ENCODE data around the gene SSX7.
"Not testable (repeated sequence)": the region's sequence is repeated elsewhere in the genome, so short reads cannot be mapped to it uniquely, and the experiment has no call there.

Gene SSX7, protein sequence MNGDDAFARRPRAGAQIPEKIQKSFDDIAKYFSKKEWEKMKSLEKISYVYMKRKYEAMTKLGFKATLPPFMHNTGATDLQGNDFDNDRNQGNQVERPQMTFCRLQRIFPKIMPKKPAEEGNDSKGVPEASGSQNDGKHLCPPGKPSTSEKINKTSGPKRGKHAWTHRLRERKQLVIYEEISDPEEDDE

DNA sequence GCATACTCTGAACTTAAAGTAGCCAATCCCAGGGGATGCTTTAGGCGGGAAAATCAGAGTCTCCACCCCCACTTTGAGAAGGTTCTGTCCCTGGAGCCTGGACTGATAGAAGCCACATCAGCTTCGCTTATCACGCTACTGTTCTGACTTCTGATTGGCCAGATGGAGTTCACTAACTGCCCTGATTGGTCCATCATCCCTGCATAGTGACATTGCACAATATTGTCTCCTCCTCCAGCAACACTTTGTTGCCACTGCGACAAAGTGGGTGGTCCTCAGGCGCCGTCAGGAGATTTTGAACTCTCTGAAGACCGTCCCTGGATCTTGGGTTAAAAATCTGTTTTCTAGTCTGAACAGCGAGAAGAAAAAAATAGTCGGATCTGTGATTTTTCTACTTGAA, at the start of gene SSX7:
Gene SSX7 (minus strand): TSS at position 101 of the 400 bp plus-strand sequence. CDS start 1,428 bp downstream, outside the sequence.
- not testable (repeated sequence) for DNase-seq (ENCODE audit: low read depth); H3K4me1 ChIP-seq (ENCODE audit: control insufficient read depth, insufficient read depth, low read length); H3K27me3 ChIP-seq (replicated peaks; ENCODE audit: control insufficient read depth, insufficient read depth, low read length); H3K4me3 ChIP-seq (ENCODE audit: low read length); H3K9ac ChIP-seq (ENCODE audit: low read length); H3K36me3 ChIP-seq (ENCODE audit: control insufficient read depth, insufficient read depth, low read length, severe bottlenecking); H3K9me3 ChIP-seq (ENCODE audit: control insufficient read depth, low read length)

DNA sequence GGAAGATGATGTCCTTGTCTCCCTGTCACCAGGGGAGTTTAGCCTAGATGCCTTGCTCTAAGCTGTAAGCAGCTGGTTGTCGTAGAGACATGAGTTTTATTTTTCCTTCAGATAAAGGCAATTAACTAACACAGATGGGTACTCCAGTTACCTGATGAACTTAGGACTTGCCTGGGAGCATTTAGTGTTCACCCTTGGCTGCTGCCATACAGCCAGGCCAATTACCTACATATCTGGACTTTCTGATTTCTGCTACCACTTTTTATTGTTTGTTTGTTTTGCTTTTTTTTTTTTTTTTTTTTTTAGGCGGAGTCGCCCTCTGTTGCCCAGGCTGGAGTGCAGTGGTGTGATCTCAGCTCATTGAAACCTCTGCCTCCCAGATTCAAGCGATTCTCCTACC, 37.3 kb upstream of the SSX7 start:
- DNase-seq (ENCODE audit: low read depth); H3K27me3 ChIP-seq (replicated peaks; ENCODE audit: control insufficient read depth, insufficient read depth, low read length); H3K9ac ChIP-seq (ENCODE audit: low read length); H3K36me3 ChIP-seq (ENCODE audit: control insufficient read depth, insufficient read depth, low read length, severe bottlenecking); H3K9me3 ChIP-seq (ENCODE audit: control insufficient read depth, low read length); H3K4me3 ChIP-seq (ENCODE audit: low read length); H3K4me1 ChIP-seq (ENCODE audit: control insufficient read depth, insufficient read depth, low read length): not testable (repeated sequence)

DNA sequence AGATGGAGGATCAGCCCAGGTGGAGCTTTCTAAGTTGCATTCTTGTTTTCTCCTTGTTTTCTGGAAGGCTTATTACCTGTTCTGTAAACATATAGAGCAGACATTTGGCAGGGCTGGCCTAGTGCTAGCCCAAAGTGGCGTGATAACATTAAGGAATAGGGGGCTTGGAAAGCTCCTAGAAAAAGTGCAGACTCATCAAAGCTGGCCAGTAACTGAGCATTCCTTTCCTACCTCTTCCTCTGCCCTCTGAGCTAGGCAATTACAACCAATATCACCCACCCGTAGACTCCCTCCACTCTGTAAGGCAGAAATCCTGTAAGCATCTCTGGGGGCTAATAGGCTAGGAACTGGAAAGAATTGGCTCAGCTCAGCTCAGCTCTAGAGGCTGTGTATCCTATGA, 7.5 kb upstream of the SSX7 start:
- not testable (repeated sequence) for H3K27me3 ChIP-seq (replicated peaks; ENCODE audit: control insufficient read depth, insufficient read depth, low read length); H3K36me3 ChIP-seq (ENCODE audit: control insufficient read depth, insufficient read depth, low read length, severe bottlenecking); DNase-seq (ENCODE audit: low read depth); H3K9me3 ChIP-seq (ENCODE audit: control insufficient read depth, low read length); H3K9ac ChIP-seq (ENCODE audit: low read length); H3K4me1 ChIP-seq (ENCODE audit: control insufficient read depth, insufficient read depth, low read length); H3K4me3 ChIP-seq (ENCODE audit: low read length)

DNA sequence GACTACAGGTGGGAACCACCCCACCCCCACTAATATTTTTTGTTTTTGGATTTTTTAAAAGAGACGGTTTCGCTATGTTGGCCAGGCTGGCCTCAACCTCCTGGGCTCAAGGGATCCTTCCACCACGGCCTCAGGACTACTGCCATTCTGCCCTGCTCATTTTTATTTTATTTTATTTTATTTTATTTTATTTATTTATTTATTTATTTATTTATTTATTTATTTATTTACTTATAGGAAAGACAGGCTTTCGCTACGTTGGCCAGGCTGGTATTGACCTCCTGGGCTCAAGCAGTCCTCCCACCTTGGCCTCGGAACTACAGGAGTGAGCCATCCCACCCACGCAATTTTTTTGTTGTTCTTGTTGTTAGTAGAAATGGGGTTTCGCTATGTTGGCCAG, 775 bp upstream of the SSX7 start:
- not testable (repeated sequence) for H3K9me3 ChIP-seq (ENCODE audit: control insufficient read depth, low read length); H3K4me3 ChIP-seq (ENCODE audit: low read length); H3K36me3 ChIP-seq (ENCODE audit: control insufficient read depth, insufficient read depth, low read length, severe bottlenecking); H3K4me1 ChIP-seq (ENCODE audit: control insufficient read depth, insufficient read depth, low read length); H3K9ac ChIP-seq (ENCODE audit: low read length); H3K27me3 ChIP-seq (replicated peaks; ENCODE audit: control insufficient read depth, insufficient read depth, low read length); DNase-seq (ENCODE audit: low read depth)

DNA sequence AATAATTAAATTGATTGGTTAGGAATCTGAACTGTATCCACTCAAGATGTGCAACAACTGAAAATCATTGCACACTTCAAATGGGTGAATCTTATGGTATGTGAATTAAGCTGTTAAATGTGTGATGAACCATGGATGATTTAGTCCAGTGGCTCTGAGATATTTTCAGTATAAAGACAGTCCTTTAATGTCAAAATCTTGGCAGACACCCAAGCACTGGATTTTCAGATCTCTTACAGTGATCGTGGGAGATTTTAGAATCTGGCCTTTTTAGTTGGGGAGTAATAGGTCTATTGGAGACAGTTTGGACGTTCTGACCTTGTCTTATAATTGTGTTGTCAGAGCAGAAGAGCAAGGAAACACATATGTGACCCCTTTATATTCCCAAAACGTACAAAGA, 4.0 kb downstream of the SSX7 start:
- not testable (repeated sequence) for H3K9me3 ChIP-seq (ENCODE audit: control insufficient read depth, low read length); DNase-seq (ENCODE audit: low read depth); H3K27me3 ChIP-seq (replicated peaks; ENCODE audit: control insufficient read depth, insufficient read depth, low read length); H3K36me3 ChIP-seq (ENCODE audit: control insufficient read depth, insufficient read depth, low read length, severe bottlenecking); H3K9ac ChIP-seq (ENCODE audit: low read length); H3K4me3 ChIP-seq (ENCODE audit: low read length); H3K4me1 ChIP-seq (ENCODE audit: control insufficient read depth, insufficient read depth, low read length)

DNA sequence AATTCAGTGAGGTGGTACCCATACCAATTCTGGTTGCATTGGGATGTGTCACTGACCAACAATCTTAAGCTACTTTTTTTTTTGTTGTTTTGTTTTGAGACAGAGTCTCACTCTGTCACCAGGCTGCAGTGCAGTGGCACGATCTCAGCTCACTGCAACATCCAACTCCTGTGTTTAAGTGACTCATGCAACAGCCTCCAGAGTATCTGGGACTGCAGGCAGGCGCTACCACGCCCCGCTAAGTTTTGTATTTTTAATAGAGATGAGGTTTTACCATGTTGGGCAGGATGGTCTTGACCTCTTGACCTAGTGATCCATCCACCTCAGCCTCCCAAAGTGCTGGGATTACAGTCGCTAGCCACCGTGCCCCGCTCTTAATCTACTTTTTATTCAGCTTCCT, 5.7 kb downstream of the SSX7 start:
- DNase-seq (ENCODE audit: low read depth); H3K36me3 ChIP-seq (ENCODE audit: control insufficient read depth, insufficient read depth, low read length, severe bottlenecking): not testable (repeated sequence)

DNA sequence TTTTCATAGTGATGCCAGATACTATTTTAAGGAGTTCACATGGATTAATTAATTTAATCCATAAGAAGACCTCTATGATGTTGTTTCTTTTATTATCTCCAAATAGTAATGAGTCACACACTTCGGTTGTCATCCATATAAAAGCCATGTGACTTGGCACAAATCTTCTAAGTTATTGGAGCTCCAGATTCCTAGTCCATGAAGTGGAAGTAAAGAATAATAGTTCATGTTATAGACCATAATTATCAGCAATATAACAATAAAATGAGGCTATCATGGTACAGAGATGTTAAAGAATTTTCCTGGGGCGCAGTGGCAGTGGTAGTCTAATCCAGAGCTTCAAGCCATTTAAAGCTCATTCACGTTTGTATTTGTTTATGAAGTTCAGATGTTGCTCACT, 26.2 kb downstream of the SSX7 start:
- peaks cover 14% of the 10 kb centered on the region for H3K27me3 ChIP-seq (replicated peaks; ENCODE audit: control insufficient read depth, insufficient read depth, low read length)
- not testable (repeated sequence) for DNase-seq (ENCODE audit: low read depth); H3K36me3 ChIP-seq (ENCODE audit: control insufficient read depth, insufficient read depth, low read length, severe bottlenecking); H3K4me3 ChIP-seq (ENCODE audit: low read length); H3K4me1 ChIP-seq (ENCODE audit: control insufficient read depth, insufficient read depth, low read length); H3K9ac ChIP-seq (ENCODE audit: low read length); H3K9me3 ChIP-seq (ENCODE audit: control insufficient read depth, low read length)

More for the DNA sequence above, 5.7 kb downstream of the SSX7 start:
- not testable (repeated sequence) for H3K9me3 ChIP-seq (ENCODE audit: control insufficient read depth, low read length); H3K9ac ChIP-seq (ENCODE audit: low read length); H3K27me3 ChIP-seq (replicated peaks; ENCODE audit: control insufficient read depth, insufficient read depth, low read length); H3K4me3 ChIP-seq (ENCODE audit: low read length); H3K4me1 ChIP-seq (ENCODE audit: control insufficient read depth, insufficient read depth, low read length)

DNA sequence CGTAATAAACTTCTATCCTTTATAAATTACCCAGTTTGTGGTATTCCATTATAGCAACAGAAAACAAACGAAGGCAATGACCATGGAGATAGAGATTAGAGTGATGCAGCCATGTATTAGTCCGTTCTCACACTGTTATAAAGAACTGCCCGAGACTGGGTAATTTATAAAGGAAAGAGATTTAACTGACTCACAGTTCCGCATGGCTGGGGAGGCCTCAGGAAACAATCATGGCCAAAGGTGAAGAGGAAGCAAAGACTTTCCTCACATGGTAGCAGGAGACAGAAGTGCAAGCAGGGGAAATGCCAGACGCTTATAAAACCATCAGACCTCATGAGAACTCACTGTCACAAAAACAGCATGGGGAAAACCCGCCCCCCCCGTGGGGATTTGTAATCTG, 34.0 kb downstream of the SSX7 start:
- not testable (repeated sequence) for H3K9me3 ChIP-seq (ENCODE audit: control insufficient read depth, low read length); H3K36me3 ChIP-seq (ENCODE audit: control insufficient read depth, insufficient read depth, low read length, severe bottlenecking); H3K4me1 ChIP-seq (ENCODE audit: control insufficient read depth, insufficient read depth, low read length); H3K27me3 ChIP-seq (replicated peaks; ENCODE audit: control insufficient read depth, insufficient read depth, low read length); H3K4me3 ChIP-seq (ENCODE audit: low read length); DNase-seq (ENCODE audit: low read depth); H3K9ac ChIP-seq (ENCODE audit: low read length)

DNA sequence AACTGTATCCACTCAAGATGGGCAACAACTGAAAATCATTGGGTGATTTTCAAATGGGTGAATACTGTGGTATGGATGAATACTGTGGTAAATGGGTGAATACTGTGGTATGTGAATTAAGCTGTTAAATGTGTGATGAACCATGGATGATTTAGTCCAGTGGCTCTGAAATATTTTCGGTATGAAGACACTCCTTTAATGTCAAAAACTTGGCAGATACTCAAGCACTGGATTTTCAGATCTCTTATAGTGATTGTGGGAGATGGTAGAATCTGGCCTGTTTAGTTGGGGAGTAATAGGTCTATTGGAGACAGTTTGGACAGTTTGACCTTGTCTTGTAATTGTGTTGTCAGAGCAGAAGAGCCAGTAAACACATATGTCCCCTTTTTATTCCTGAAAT, 45.7 kb downstream of the SSX7 start:
- Histone ChIP-seq H3K9ac (ENCODE audit: low read length) (no peak overlapping the region), H3K36me3 (ENCODE audit: control insufficient read depth, insufficient read depth, low read length, severe bottlenecking) (no peaks in the 10 kb centered on the region), H3K9me3 (ENCODE audit: control insufficient read depth, low read length) (no peaks in the 10 kb centered on the region), H3K4me1 (ENCODE audit: control insufficient read depth, insufficient read depth, low read length) (no peaks in the 10 kb centered on the region), H3K27me3 (replicated peaks; ENCODE audit: control insufficient read depth, insufficient read depth, low read length) (peaks cover 16% of the 10 kb centered on the region), H3K4me3 (ENCODE audit: low read length) (no peak overlapping the region)
- no peak for DNase-seq (ENCODE audit: low read depth)

DNA sequence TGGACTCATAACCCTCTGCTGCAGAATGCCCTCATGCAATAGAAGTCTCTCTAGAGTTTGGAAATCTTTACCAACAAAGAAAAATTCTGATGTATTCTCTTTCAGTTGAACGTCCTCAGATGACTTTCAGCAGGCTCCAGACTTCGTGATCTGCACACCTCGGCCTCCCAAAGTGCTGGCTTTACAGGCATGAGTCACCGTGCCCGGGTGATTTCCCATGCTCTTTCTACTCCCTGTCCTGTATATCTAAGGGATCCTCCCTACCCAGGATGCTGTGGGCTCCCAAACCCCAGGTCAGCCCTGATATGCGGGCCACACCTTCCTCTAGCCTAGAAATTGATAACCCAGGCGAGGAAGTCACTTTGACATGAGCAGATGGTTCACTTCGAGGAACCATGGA, 51.5 kb downstream of the SSX7 start:
- H3K4me1 ChIP-seq (ENCODE audit: control insufficient read depth, insufficient read depth, low read length); DNase-seq (ENCODE audit: low read depth); H3K9ac ChIP-seq (ENCODE audit: low read length); H3K36me3 ChIP-seq (ENCODE audit: control insufficient read depth, insufficient read depth, low read length, severe bottlenecking); H3K4me3 ChIP-seq (ENCODE audit: low read length); H3K9me3 ChIP-seq (ENCODE audit: control insufficient read depth, low read length): not testable (repeated sequence)
- H3K27me3 ChIP-seq (replicated peaks; ENCODE audit: control insufficient read depth, insufficient read depth, low read length): peaks cover 18% of the 10 kb centered on the region

DNA sequence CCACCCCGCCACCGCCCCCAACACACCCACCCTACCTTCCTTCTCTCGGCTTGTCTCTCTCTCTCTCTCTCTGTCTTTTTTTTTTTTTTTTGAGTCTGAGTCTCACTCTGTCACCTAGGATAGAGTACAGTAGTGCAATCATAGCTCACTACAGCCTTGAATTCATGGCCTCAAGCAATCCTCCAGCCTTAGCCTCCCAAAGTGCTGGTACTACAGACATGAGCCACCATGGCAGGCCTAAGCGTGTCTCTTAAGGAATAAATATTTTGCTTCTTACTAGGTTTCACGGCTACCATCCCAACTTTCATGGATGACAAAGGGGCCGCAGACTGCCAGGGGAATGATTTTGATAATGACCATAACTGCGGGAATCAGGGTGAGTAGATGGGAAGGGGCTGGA, 55.8 kb downstream of the SSX7 start:
- Histone ChIP-seq H3K4me1 (ENCODE audit: control insufficient read depth, insufficient read depth, low read length) (no peaks in the 10 kb centered on the region), H3K27me3 (replicated peaks; ENCODE audit: control insufficient read depth, insufficient read depth, low read length) (peaks cover 18% of the 10 kb centered on the region), H3K9ac (ENCODE audit: low read length) (no peak overlapping the region), H3K36me3 (ENCODE audit: control insufficient read depth, insufficient read depth, low read length, severe bottlenecking) (no peaks in the 10 kb centered on the region), H3K4me3 (ENCODE audit: low read length) (no peak overlapping the region), H3K9me3 (ENCODE audit: control insufficient read depth, low read length) (peaks cover 18% of the 10 kb centered on the region)
- no peak for DNase-seq (ENCODE audit: low read depth)

DNA sequence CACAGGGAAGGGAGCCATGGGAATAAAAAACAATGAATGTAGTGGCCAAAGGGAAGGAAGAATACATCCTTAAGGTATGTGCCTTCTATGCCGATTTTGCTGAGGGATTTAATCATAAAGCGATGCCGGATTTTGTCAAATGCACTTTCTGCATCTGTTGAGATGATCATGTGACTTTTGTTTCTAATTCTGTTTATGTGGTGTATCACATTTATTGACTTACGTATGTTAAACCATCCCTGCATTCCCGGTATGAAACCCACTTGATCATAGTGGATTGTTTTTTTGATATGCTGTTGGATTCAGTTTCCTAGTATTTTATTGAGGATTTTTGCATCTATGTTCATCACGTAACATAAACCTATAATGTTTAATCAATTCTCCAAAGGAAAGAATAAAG, 60.0 kb downstream of the SSX7 start:
- Histone ChIP-seq H3K36me3 (ENCODE audit: control insufficient read depth, insufficient read depth, low read length, severe bottlenecking) (no peaks in the 10 kb centered on the region), H3K27me3 (replicated peaks; ENCODE audit: control insufficient read depth, insufficient read depth, low read length) (peaks cover 43% of the 10 kb centered on the region), H3K9ac (ENCODE audit: low read length) (no peak overlapping the region), H3K4me3 (ENCODE audit: low read length) (no peak overlapping the region), H3K9me3 (ENCODE audit: control insufficient read depth, low read length) (peaks cover 22% of the 10 kb centered on the region), H3K4me1 (ENCODE audit: control insufficient read depth, insufficient read depth, low read length) (no peaks in the 10 kb centered on the region)
- no peak for DNase-seq (ENCODE audit: low read depth)

All from adipocyte (in vitro differentiated cells).